Uterus (tissue), 2 donors: Measurements from ENCODE around the gene CDC20.

Source experiments
- POLR2A ChIP-seq, 2 donors: fragments of 450-650 bp; IDR thresholded peaks; one replicate each; pipeline ENCODE4 v1.6.1; 2016; ENCODE audit warnings: antibody characterized with exemption in 2 of 2, mild to moderate bottlenecking in 1 of 2, moderate library complexity in 1 of 2
- TF ChIP-seq, protein P1 (sequence below), 4 experiments: fragments of 200-600 bp in 2 of 4; fragments of 450-650 bp in 2 of 4; sonication (generic) in 2 of 4; IDR thresholded peaks; one replicate each; pipeline ENCODE4 v1.5.1; 2016 to 2019; ENCODE audit warnings: antibody characterized with exemption in 4 of 4, mild to moderate bottlenecking in 2 of 4, moderate library complexity in 1 of 4

DNA sequence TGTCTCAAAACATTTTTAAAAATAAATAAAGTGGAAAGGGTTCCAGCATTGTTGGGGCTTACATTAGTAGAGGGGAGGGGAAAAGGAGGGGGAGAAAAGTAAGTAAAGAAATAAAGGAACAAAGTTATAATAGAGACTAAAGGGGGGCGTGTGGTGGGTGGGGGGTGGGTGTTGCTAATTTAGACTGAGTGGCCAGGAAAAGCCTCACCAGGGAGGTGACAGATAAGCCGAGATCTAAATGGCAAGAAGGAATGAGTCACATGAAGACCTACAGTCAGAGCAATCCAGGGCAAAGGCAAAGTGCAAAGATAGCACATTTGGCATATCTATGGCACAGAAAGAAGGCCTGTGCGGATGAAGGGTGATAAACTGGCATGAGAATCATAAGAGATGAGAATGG, 13.7 kb upstream of the CDC20 start:
- TF ChIP-seq POLR2A (IDR thresholded peaks at IDR 0.05) = no peak
- TF ChIP-seq, protein P1, sequence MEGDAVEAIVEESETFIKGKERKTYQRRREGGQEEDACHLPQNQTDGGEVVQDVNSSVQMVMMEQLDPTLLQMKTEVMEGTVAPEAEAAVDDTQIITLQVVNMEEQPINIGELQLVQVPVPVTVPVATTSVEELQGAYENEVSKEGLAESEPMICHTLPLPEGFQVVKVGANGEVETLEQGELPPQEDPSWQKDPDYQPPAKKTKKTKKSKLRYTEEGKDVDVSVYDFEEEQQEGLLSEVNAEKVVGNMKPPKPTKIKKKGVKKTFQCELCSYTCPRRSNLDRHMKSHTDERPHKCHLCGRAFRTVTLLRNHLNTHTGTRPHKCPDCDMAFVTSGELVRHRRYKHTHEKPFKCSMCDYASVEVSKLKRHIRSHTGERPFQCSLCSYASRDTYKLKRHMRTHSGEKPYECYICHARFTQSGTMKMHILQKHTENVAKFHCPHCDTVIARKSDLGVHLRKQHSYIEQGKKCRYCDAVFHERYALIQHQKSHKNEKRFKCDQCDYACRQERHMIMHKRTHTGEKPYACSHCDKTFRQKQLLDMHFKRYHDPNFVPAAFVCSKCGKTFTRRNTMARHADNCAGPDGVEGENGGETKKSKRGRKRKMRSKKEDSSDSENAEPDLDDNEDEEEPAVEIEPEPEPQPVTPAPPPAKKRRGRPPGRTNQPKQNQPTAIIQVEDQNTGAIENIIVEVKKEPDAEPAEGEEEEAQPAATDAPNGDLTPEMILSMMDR (IDR thresholded peaks at IDR 0.05) = no peak
